ENCODE data around the gene ZNF274.

The ZNF274 gene

DNA sequence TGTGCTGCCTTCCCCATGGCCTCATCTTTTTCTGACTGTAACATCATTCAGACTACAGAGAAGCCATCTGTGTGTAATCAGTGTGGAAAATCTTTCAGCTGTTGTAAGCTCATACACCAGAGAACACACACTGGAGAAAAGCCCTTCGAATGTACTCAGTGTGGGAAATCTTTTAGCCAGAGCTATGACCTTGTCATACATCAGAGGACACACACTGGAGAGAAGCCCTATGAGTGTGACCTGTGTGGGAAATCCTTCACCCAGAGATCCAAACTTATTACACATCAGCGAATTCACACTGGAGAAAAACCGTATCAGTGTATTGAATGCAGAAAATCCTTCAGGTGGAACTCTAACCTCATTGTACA is 78.7 kb downstream of the ZNF274 start:
- Histone ChIP-seq H3K4me3 (ENCODE audit: low read length) (no peak overlapping the region), H3K9me3 (replicated peaks; ENCODE audit: low read length) (peaks cover 85% of the 10 kb centered on the region), H3K36me3 (ENCODE audit: insufficient read depth, low read length) (peaks cover 76% of the 10 kb centered on the region), H3K4me2 (ENCODE audit: low read length) (no peak overlapping the region), H3K4me1 (ENCODE audit: control insufficient read depth, insufficient read depth, low read length) (no peaks in the 10 kb centered on the region), H3K9ac (ENCODE audit: low read depth, low read length) (no peak overlapping the region), H3K27me3 (ENCODE audit: control insufficient read depth, insufficient read depth, low read length) (no peaks in the 10 kb centered on the region)

DNA sequence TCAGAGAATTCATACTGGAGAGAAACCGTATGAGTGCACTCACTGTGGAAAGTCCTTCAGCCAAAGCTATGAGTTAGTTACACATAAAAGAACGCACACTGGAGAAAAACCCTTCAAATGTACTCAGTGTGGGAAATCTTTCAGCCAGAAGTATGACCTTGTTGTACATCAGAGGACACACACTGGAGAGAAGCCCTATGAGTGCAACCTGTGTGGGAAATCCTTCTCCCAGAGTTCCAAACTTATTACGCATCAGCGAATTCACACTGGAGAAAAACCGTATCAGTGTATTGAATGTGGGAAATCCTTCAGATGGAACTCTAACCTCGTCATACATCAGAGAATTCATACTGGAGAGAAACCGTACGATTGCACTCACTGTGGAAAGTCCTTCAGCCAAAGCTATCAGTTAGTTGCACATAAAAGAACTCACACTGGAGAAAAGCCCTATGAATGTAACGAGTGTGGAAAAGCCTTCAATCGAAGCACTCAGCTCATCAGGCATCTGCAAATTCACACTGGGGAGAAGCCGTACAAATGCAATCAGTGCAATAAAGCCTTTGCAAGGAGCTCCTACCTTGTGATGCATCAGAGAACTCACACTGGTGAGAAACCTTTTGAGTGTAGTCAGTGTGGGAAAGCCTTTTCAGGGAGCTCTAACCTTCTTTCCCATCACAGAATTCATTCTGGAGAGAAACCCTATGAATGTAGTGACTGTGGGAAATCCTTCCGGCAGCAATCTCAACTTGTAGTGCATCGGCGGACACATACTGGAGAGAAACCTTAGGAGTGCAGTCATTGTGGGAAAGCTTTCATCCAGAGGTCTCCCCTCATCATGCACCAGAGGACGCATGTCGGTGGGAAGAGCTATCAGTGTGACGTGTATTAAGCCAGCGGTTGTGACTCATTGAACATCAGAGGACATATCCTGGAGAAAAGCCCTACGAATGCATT is 79.4 kb downstream of the ZNF274 start:
- Histone ChIP-seq H3K4me2 (ENCODE audit: low read length) (no peak overlapping the region), H3K9ac (ENCODE audit: low read depth, low read length) (no peak overlapping the region), H3K4me1 (ENCODE audit: control insufficient read depth, insufficient read depth, low read length) (no peaks in the 10 kb centered on the region), H3K4me3 (ENCODE audit: low read length) (peak overlapping the region; percentile 33), H3K36me3 (ENCODE audit: insufficient read depth, low read length) (peaks cover 76% of the 10 kb centered on the region), H3K9me3 (replicated peaks; ENCODE audit: low read length) (peaks cover 88% of the 10 kb centered on the region), H3K27me3 (ENCODE audit: control insufficient read depth, insufficient read depth, low read length) (no peaks in the 10 kb centered on the region)

DNA sequence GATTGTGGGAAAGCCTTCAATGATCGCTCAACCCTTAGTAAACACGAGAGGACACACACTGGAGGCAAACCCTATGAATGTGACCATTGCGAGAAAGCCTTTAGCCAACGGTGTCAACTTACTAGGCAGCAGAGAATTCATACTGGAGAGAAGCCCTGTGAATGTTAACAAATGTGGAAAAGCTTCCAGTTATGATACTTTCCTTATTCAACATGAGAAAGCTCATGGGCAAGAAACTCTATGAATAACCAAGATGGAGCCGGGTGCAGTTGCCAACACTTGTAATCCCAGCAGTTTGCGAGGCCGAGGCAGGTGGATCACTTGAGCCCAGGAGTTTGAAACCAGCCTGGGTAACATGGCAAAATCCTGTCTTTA is 80.0 kb downstream of the ZNF274 start:
- no peaks in the 10 kb centered on the region for H3K4me1 ChIP-seq (ENCODE audit: control insufficient read depth, insufficient read depth, low read length)
- H3K9ac ChIP-seq (ENCODE audit: low read depth, low read length): no peak overlapping the region
- peaks cover 70% of the 10 kb centered on the region for H3K36me3 ChIP-seq (ENCODE audit: insufficient read depth, low read length)
- peak overlapping the region; percentile 33 for H3K4me3 ChIP-seq (ENCODE audit: low read length)
- H3K27me3 ChIP-seq (ENCODE audit: control insufficient read depth, insufficient read depth, low read length): no peaks in the 10 kb centered on the region
- peaks cover 82% of the 10 kb centered on the region for H3K9me3 ChIP-seq (replicated peaks; ENCODE audit: low read length)
- no peak overlapping the region for H3K4me2 ChIP-seq (ENCODE audit: low read length)

Measured in skeletal muscle satellite cell (primary cell).